VCaP (cell line): Measurements from ENCODE around the gene TERC.
A peak's percentile ranks its signal among the peaks of the same experiment; 100 is the strongest.

Experiments
- H3K27ac ChIP-seq: fragments of 450-650 bp; 2 replicates; pipeline ENCODE4 v1.5.1; 2017
- TF ChIP-seq, protein P1 (sequence below): fragments of 450-650 bp; conservative IDR thresholded peaks from 2 replicates; pipeline ENCODE4 v1.5.1; 2017; ENCODE audit warnings: mild to moderate bottlenecking, moderate library complexity

Gene TERC

DNA sequence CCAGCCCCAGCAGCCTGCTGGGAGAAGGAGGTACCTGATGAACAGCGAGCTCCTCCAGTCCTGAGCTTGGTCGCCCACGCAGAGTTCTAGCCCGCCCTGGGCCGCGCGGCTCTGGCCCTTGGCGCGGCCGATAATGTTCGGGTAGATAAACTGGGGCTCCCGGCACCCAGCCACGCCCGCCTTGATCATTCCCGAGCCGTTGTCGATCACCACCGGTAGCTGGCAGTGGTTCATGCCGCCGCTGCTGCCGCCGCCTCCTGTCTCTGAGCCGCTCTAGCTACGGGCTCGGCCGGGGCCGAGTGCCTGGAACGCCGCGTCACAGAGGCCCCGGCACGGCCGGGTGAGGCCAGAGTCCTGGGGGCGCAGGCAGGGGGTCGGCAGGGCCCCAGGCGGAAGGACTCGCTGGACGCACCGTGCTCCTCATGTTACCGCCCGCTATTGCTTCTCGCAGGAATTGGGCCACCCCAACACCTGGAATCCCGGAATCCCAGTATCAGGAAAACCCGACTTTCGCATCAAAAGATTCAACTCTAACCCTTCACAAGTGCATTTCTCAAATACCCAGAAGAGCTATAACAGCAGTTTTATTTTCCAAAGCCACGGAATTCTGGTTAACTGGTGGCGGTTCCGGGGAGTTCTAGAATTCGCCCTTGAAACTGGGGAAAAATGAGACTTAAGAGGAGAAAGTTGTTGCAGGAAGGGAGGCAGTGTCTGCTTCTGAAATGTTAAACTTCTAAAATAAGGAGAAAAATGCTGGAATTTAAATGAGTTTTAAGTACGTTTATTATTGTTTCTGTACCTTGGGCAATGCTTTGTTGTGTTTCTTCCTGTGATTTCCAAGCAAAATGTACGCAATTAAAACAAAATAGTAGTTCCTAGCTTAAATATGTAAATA lies 4.7 kb upstream of the TERC start, which contains the start of gene ACTRT3:
TSS of gene ACTRT3 (minus strand) at position 275 of the 895 bp plus-strand sequence. CDS start at position 234, 41 bp downstream.
- peak within 1 kb of the TSS; percentile 60 for H3K27ac ChIP-seq

DNA sequence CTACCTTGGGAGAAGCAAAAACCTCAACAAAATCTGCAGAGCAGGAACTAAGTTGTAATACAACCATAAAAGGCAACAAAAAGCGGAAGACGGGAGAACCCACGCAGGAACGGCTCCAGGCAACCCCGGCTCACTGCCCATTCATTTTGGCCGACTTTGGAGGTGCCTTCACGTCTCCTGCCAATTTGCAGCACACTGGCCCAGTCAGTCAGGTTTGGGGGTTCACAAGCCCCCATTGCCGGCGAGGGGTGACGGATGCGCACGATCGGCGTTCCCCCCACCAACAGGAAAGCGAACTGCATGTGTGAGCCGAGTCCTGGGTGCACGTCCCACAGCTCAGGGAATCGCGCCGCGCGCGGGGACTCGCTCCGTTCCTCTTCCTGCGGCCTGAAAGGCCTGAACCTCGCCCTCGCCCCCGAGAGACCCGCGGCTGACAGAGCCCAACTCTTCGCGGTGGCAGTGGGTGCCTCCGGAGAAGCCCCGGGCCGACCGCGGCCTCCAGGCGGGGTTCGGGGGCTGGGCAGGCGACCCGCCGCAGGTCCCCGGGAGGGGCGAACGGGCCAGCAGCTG lies 463 bp downstream of the TERC start:
- TF ChIP-seq, protein P1, sequence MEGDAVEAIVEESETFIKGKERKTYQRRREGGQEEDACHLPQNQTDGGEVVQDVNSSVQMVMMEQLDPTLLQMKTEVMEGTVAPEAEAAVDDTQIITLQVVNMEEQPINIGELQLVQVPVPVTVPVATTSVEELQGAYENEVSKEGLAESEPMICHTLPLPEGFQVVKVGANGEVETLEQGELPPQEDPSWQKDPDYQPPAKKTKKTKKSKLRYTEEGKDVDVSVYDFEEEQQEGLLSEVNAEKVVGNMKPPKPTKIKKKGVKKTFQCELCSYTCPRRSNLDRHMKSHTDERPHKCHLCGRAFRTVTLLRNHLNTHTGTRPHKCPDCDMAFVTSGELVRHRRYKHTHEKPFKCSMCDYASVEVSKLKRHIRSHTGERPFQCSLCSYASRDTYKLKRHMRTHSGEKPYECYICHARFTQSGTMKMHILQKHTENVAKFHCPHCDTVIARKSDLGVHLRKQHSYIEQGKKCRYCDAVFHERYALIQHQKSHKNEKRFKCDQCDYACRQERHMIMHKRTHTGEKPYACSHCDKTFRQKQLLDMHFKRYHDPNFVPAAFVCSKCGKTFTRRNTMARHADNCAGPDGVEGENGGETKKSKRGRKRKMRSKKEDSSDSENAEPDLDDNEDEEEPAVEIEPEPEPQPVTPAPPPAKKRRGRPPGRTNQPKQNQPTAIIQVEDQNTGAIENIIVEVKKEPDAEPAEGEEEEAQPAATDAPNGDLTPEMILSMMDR = no peak
- H3K27ac ChIP-seq = peak overlapping the region; percentile 95

More for the DNA sequence above, 4.7 kb upstream of the TERC start, which contains the start of gene ACTRT3:
- TF ChIP-seq, protein P1 = peak; percentile 14; the same call in 1 of the 2 replicates

DNA sequence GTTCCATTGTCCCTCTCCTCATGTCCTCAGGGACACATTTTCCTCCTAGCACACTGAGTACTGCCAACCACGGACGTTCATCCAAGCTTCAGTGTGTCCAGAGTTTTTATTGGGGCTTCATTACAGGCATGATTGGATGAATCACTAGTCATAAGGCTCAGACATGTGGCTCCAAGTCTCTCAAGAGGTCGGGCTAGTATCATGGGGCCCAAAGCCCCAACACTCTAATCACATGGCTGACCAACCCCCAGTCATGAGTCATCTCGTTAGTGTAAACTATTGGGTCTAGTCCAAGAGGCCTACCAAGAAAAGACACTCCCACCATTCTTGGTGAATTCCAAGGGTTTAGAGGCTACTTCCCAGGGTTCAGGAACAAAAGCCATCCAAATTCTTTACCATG lies 4.4 kb downstream of the TERC start:
- TF ChIP-seq, protein P1 = no peak

DNA sequence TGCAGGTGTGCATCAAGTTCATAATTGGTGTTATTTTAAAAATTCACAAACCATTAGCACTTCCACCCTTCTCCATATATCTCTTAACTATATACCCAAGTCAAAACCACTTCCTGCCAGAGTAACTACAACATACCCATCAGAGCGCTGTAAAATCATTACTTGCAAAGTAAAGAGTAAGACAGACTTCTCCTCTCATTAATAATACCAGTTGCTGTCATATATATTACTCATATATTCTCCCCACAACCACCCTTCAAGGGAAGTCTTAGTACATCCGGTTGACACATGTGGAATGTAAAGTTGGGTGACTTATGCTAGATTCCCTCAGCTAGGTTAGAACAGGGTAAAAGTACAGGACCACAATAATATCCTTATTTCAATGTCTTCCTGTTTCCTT lies 5.6 kb downstream of the TERC start:
- TF ChIP-seq, protein P1 = no peak
- H3K27ac ChIP-seq = no peak overlapping the region

More for the DNA sequence above, 4.4 kb downstream of the TERC start:
- H3K27ac ChIP-seq = no peak overlapping the region

DNA sequence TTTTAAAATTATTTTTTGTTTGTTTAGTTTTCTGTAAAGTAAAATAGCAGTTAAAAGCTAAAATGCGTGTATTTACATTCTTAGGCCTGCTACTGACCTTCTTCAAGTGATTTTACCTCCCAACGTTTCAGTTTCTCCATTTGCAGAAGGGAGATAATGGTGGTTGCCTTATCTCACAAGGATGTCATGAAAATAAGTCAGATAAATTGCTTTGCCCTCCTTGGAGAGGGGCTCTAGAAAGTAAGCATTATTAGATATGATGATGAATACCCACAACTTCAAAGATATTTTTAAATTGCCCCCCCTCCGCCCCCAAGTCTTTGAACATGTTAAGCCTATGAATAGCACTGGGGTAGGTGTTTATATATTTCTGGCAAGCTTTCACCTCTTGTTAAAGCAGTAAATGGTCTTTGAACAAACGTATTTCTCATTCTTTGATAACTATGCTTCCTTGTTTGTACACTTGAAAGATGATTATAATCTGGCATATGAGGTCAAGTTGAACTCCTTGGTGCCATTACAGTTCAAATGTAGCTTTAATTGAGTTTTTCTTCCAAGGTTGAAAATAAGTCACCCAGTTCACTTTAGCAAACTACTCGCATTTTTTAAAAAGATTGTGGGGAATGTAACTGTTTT lies 6.4 kb downstream of the TERC start:
- H3K27ac ChIP-seq = no peak overlapping the region
- TF ChIP-seq, protein P1 = no peak

DNA sequence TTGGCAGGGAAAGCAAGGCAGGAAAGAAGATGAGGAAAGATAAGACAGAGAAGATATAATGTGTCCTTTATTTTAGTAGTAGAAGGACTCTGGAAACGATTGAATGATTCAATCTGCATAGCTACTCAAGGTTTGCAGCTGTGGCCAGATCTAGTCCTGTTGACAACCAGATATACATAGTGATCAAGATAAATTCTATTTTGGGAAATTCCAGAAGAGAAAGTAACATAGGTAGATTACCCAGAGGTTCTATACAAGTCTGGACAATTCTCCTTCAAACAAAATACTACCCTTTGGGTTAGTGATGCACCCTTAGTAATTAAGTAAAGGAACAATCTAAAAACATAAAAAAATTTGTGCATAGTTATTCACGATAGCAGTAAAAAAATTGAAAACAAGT lies 9.4 kb downstream of the TERC start:
- TF ChIP-seq, protein P1 = no peak
- H3K27ac ChIP-seq = no peak overlapping the region

DNA sequence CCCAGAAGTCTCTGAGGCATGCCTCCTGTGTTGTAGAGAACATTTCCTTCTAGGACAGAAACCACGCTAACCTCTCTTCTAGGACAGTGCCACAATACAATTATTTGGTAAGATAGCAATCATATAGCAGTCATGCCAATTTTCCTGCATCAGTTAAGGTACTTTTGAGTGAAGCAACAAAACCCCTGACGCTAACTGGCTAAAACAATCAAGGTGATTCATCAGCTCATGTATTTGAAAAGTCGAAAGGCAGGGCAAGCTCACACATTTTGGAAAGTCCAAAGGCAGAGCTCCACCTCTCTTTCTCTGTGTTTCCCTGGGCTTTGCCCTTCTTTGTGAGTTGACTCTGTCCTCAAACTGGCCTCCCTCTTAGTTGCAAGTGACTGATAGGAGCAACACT lies 10.1 kb downstream of the TERC start:
- H3K27ac ChIP-seq = peak overlapping the region; percentile 37
- TF ChIP-seq, protein P1 = no peak
